Spleen (tissue), 7 donors: ENCODE results near the gene CTNNA2.

Experiments used
- POLR2A ChIP-seq, 3 donors: fragments of 450-650 bp; IDR thresholded peaks; one replicate each; pipeline ENCODE4 v1.5.1; 2017; ENCODE audit warnings: antibody characterized with exemption in 3 of 3, mild to moderate bottlenecking in 1 of 3
- POLR2AphosphoS5 ChIP-seq, 3 donors: sonication (generic); formaldehyde crosslinking; IDR thresholded peaks; one replicate each; pipeline ENCODE4 v1.5.1; 2017; ENCODE audit warnings: antibody characterized with exemption in 3 of 3
- TF ChIP-seq, protein P1 (sequence below), 11 experiments: fragments of 200-600 bp in 7 of 11; fragments of 450-650 bp in 4 of 11; sonication (generic) in 4 of 11; IDR thresholded peaks in 8 of 11; conservative IDR thresholded peaks in 3 of 11; 1 replicate in 7 of 11; 2 replicates in 4 of 11; pipeline versions ENCODE4 v1.4.0 to v1.8.0; 2016 to 2021; ENCODE audit warnings: antibody characterized with exemption in 11 of 11, inconsistent platforms in 4 of 11, mild to moderate bottlenecking in 1 of 11
- donor health status: DM: no; HTN: no; CAD: no; lungs with moderate emphysema.
- donor health status: DM: no; HTN: no; CAD: no.
- donor health status: DM: no; HTN: no; CAD: no.

DNA sequence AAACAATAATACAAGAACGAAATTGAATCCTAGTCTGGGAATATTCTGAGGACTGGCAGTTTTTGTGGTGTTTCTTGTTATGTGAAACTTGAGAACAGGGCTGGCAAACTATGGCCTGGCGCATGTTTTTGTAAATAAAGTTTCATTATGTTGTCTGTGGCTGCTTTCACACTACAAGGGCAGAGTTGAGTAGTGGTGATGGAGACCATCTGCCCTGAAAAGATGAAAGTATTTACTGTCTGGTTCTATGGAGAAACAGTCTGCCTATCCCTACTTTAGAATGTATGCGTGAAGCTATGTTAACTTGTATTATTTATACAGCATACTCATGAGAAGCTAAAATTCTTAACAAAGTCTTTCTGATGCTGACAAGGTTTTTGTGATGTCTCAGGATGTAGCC is 439.8 kb downstream of the CTNNA2 start:
- TF ChIP-seq, protein P1, sequence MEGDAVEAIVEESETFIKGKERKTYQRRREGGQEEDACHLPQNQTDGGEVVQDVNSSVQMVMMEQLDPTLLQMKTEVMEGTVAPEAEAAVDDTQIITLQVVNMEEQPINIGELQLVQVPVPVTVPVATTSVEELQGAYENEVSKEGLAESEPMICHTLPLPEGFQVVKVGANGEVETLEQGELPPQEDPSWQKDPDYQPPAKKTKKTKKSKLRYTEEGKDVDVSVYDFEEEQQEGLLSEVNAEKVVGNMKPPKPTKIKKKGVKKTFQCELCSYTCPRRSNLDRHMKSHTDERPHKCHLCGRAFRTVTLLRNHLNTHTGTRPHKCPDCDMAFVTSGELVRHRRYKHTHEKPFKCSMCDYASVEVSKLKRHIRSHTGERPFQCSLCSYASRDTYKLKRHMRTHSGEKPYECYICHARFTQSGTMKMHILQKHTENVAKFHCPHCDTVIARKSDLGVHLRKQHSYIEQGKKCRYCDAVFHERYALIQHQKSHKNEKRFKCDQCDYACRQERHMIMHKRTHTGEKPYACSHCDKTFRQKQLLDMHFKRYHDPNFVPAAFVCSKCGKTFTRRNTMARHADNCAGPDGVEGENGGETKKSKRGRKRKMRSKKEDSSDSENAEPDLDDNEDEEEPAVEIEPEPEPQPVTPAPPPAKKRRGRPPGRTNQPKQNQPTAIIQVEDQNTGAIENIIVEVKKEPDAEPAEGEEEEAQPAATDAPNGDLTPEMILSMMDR (IDR thresholded peaks at IDR 0.05 in 8 of 11, conservative IDR thresholded peaks at IDR 0.05 in 3 of 11): no peak
- TF ChIP-seq POLR2AphosphoS5 (IDR thresholded peaks at IDR 0.05) (no peak), POLR2A (IDR thresholded peaks at IDR 0.05) (no peak)
